ENCODE measurements around the gene CALHM3. TPM values are rescaled to one million over a fixed set of nuclear protein-coding genes. Genes with fewer than 3 reads are reported as not detected.
A peak's percentile ranks its signal among the peaks of the same experiment; 100 is the strongest.

CALHM3 gene
- total RNA-seq, 1 experiment from 2014 or later: 0.39 TPM

DNA sequence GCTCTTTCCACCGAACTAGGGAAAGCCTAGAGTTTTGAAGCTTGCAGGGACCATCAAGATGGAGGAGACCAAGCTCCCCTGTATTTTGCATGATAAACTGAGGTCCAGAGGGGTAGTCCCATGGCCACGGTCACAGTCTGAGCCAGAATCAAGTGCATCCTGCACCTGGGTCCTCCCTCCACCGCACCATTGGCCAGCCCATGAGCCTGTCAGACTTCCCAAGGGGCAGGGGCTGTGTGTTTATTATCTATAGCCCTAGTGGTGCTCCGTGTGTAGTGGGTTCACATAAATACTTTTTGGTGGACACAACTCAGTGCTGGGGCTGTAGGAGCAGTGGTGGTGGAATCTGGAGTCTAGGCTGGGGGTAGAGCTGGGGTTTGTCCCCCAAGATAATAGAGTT is 3.6 kb downstream of the CALHM3 start:
- no peak for DNase-seq (ENCODE audit: low read depth)

DNA sequence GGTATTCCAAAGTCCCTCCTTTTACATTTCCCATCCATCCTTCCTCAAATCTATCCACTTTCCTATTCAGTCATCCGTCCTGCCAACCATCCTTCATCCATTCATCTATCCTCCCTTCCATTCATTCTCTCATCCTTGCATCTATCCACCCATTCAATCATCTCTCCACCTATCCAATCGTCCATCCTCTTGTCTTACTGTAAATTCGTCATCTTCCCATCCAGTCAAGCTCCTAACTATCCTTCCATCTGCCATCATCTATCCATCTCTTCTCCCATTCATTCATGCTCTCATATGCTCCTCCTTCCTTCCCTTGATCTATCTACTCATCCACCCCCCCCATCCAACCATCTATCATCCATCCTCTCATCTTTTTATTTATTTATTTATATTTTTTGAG is 5.0 kb downstream of the CALHM3 start:
- DNase-seq (ENCODE audit: low read depth): no peak

DNA sequence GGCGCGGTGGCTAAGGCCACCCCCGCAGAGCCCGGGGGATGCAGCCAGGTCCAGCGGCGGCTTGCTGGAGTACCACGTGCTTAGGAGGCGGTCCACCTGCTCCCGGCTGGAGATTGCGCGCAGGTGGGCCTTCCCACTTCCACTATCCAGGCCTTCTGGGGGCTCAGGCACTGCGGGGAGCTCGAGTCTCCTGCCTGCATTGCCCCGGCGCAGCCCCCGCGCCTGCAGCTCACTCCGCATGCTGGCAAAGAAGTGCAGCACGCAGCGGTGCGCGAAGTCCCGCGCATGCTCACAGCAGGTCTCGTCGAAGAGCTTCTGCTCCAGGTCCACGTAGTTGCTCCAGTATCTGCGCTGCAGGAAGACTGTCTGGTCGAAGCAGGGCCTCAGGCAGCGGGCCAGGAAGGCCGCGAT is 5.8 kb downstream of the CALHM3 start:
- no peak for DNase-seq (ENCODE audit: low read depth)

DNA sequence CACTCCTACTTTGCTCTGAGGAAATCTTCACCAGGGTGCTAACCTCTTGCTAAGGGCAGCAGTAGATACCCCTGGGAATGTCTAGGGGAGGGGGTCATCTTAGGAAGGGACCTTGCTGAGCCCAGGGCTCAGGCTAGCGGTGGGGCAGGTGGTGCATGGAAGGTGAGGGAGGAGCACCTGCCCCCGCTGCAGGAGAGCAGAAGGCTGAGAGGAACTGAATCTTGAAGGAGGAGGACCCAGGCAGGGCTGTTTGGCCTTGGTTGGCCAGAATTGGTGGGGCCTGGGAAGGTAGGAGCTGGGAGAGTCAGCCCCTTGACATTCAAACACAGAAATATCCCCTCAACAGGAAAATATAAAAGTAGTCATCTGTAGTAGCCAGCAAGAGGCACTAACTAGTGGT is 7.0 kb downstream of the CALHM3 start:
- no peak for DNase-seq (ENCODE audit: low read depth)

DNA sequence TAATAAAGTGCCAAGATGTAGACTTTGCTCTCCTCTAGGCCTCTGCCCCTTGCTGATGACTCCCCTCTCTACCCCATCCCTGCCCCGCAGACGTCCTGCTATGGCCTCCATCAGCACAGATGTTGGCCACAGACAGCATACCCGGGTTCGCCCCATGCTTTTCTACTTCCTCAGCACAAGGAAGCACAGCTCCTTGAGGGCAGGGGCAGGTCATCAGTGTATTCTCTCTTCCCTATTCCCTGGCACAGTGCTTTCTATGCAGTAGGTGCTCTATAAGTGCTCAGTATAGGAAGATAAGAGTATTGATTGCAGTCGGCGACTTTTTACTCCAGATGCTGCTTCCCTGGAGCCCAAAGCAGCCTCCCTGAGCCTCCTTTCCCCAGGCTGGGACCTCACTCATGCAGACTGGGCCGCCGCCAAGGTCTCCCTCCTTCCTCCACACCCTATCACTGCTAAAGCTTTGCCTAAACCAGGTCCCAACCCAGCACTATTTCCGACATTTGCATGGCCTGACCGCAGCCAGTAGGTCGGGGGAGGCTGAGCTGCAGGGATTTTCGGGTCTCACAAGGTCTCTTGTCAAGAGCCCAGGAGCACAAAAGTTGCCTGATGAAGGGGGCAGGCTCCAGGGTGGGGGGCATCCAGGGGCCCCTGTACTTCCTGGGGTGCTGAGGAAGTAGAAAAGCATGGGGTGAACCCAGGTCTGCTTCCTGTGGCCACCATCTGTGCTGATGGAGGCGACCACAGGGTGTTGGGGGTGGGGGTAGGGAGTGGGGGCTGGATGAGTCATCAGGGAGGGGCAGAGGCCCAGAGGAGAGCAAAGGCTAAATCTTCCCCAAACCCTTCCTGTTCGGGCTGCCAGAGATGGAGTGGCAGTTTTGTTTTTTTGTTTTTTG is 8.0 kb downstream of the CALHM3 start:
- no peak for DNase-seq (ENCODE audit: low read depth)

DNA sequence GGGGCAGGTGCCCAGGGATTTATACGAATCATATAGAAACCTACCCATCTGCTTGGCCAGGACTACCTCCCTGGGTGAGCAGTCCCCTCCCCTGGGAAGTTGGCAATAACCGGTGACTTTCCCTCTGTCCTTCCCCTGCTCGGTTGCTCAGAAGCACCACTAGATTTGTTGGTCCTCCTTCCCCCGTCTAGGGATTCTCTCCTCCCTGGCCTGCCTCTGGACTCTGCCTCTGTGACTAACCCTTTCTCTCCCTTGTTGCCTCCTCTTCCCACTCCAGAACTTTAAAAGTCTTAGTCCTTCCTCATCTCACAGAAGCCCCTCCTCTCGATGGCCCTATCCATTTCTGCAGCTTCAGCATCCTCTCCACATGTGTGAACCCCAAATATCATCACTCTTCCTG is 9.8 kb downstream of the CALHM3 start:
- no peak for DNase-seq (ENCODE audit: low read depth)

DNA sequence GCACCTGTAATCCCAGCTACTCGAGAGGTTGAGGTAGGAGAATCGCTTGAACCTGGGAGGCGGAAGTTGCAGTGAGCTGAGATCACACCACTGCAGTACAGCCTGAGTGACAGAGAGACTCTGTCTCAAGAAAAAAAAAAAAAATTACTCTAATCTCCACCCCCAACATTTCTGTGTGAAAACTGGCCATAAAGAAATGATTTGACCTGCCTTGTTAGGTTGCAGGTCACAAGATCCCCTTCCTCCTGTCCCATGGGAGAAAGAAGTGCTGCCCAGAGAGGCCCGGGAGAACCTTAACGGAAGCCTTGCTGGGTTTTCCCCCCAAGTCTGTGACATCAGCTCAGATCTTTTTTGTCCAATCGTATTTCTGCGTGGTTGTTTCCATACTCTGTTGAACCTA is 11.6 kb downstream of the CALHM3 start:
- DNase-seq (ENCODE audit: low read depth): no peak

DNA sequence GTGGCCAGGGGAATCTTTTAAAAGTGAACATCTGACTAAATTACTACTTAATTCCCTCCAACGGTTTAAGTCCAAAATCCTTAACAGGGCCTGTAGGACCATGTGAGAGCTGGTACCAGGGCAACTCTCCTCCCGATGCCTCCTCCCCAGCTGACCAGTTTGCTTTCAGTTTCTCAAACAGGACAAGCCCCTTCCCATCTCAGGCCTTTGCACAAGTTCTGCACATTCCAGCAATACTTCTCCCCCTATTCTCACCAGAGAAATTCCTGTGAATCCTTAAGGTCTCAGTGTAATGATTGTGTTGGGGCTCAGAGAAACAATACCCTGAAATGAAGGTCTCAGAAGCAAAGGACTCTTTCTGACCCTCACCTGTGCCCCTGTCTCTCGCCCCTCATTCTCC is 12.3 kb downstream of the CALHM3 start:
- no peak for DNase-seq (ENCODE audit: low read depth)

DNA sequence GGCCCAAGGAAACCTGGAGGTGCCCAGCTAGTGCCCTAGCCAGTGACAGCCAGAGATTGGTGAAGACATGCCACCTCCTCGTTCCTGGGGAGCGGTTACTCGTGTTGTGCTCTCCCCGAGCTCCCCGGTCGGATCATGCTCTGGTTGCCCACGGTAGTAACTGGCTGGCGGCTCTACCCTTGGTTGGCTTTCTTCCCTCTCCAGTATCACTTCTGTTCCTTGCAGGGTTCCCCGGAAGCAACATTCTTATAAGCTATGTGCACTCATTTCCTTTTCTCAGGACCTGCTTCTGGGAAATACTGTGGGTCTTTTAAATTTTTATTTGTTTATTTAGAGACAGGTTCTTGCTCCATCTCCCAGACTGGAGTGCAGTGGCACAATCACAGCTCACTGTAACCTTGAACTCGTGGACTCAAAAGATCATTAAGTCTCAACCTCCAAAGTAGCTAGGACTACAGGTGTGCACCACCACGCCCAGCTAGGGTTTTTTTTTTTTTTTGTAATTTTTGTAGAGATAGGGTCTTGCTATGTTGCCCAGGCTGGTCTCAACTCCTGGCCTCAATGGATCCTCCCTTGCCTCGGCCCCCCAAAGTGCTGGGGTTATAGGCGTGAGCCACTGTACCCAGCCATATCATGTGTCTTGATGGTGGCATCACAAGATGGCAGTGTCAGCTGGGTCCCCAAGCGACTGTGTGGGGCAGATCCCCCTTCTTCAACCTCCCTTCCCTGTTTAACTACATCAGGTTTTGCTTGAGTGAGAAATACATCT is 13.4 kb downstream of the CALHM3 start:
- DNase-seq (ENCODE audit: low read depth): no peak

DNA sequence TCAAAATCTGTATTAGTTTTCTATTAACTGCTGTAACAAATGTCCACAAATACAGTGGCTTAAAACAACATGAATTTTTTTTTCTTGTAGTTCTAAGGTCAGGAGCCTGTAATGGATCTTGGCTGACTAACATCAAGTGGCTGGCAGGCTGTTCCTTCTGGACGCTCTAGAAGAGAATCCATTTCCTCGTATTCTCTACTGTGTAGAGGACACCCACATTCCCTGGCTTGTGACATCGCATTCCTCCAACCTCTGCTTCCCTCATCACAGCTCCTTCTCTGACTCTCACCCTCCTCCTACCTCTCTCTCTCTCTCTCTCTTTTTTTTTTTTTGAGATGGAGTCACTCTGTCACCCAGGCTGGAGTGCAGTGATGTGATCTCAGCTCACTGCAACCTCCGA is 15.5 kb downstream of the CALHM3 start:
- DNase-seq (ENCODE audit: low read depth): no peak

DNA sequence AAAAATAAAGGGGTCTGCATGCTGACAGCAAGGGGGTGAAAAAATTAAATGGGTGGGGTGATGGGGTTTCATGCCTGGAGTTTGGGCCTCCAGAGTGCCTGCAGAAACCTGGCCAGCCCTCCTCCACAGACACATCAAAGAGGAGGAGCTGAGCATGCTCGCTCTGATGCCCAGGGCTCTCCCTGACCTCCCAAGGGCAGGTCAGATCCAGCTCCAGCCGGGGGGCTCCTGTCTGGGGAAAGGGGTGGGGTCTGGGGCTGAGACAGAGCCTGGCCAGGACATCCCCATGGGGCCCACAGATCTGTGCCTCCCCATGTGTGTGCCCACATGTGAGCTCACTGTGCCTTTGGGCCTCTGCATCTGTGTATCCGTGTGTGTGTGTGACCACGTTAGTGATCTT is 19.4 kb downstream of the CALHM3 start:
- no peak for DNase-seq (ENCODE audit: low read depth)

DNA sequence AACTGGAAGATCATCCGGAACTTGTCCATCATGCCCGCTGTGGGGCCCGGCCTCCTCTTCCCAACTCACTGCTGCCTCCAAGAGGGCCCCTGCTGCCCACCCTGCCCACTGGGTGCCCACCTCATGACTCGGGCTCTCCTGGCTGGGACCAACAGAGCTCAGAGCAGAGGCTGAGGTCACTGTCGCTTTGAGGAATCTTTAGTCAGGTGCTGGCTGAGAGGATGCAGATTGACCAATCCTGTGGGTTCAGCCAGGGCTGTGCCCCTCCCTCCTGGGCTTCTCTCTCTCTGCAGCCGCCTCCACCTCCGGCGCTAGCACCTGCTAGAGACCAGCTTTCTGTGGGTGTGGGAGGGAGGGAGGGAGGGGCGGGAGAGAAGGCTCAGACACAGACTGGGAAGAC is 20.3 kb downstream of the CALHM3 start, which contains the start of gene CALHM1:
CALHM1 (minus strand) TSS at position 181 of the 400 bp plus-strand sequence; CDS start at position 32, 149 bp downstream.
- DNase-seq (ENCODE audit: low read depth): no peak

DNA sequence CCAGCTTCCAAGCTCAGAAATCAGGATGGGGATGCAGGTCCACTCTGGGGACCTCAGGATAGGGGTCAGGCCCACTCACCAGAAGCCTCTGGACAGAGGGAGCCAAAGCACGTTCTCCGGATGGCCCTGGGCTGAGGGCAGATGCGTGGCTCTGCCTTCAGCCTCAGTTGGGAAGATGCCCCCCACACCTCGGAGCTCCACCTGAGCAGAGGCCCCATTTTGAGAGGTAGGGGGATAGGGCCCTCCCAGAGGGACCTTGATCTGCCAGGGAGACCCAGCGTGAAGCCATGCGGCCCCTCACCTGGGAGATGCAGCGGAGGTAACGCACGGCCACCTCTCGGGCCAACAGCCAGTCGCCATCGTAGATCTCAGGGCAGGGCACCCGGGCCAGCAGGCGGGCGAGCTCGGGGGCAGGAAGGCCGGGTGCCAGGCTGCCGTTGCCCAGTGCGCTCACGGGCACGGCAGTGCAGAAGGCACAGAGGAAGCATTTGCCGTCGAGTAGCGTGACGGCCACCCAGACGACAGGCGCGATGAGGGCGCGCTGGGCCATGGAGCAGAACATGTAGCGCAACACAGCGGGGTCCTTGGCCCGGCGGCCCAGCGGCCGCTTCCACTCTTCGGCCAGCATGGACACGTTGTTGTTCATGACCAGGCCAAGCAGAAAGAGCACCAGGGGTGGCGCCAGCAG is 21.0 kb downstream of the CALHM3 start:
- no peak for DNase-seq (ENCODE audit: low read depth)

DNA sequence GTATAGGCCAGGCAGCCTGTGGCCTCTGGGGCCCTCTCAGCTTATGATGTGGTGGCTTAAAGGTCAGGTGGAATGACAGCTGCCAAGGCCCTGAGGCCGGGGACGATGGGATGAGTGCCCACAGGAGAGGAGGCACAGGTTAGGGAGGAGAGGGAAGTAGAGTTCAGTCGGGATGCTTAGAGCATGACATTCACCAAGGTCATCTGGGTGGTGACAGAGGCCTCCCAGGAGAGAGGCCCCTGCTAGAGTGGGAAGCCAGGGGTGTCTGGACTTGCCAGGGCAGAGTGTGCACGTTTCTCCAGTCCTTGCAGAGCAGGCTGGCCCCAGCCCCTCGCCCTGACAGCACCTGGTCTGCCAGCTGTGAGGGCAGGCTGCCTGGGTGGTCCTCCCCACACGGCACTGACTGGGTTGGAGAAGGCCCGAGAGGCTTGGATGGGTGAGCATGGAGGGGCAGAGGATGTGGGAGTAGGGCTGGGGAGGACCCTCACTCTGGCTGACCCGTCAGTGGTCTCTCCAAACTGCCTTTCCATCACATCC is 21.8 kb downstream of the CALHM3 start:
- DNase-seq (ENCODE audit: low read depth): no peak

DNA sequence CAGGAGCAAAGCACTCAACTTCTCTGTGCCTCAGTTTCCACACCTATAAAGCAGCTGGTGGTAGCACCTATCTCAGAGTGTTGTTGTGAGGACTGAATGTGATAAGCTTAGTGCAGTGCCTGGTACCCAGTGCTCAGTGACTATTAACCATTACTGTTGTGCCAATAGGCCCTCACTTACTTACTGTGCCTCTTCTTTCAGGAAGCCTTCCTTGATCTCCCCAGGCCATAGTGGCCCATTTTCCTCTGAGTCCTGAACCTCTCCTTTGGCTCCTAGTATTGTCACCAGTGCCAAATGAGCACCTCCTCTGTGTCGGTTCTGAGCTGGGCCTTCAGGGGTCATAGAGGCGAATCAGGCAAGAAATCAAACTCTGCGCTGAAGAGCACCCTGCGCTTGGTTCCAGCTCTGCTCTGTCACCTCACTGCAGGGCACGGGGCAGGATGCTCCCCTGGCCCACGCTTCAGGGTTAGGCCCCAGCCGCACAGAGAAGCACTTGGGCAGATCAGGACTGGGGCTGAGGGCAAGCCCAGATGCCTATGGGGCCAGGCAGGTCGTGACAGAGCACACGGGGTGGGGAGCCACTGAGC is 22.9 kb downstream of the CALHM3 start:
- no peak for DNase-seq (ENCODE audit: low read depth)

DNA sequence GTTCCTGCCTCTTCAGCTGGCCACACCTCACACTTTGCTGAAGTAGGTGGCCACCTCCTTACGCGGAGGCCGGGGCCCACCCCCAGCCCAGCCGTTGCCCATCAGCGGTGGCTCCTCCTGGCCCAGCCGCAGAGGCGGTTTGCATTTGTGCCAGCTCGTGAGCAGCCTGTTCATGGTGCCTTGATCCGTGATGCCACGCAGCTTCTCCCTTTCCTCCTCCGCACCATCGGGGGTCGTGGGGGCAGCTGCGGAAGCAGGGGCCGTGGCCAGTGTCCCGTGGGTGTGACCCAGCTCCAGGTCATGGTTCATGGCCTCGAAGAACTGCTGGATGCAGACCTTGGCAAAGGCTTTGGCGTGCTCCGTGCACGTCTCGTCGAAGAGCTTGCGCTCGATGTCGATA is 23.8 kb downstream of the CALHM3 start:
- no peak for DNase-seq (ENCODE audit: low read depth)

DNA sequence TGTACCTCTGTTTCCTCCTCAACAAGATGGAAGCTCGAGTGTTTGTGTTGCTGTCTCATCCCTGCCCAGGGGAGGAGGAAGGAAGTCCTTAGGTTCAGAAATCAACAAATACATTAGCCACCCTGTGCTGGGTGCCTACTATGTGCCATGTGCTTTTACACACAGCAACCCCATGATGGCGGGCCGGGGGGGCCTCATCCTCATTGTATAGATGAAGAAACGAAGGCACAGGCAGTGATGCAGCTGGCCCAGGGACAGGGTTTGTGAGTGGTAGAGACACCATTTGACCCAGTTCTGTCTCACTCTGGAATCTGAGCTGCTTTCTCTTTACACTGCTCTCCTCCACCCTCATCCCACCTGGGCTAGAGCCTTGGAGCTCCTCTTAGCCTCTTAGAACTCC is 25.0 kb downstream of the CALHM3 start:
- DNase-seq (ENCODE audit: low read depth): no peak

DNA sequence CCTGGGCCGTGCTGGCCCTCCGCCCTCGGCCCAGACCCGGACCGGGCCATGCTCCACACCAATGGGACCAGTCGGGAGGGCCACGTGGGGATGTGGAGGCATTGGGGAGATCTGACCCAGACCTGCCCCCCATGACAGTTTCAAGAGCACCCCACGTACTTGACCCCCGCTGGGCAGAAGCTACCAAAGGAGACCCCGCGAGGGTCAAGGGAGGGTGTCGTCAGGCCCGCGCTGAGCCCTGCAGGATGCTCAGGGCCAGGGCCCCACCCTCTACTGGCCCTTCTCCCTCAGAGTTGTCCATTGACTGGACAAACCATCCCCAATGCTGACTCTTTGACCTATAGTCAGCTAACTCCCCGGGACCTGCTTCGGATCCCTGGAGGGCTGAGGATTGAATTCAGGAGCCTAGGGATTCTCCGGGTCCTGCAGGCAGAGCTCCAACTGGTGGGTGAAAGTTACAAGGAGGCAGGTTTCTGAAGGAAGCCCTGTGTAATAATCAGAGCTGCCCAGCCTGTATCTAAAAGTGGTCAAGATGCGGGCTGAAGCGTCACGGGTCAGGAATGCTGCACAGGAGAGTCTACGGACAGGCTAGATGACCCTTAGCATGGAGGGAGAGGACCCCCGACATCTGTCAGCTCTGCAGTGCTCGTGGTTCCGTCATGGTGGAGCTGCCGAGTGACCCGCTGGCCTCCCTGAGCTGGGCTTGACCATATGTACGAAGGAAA is 26.4 kb downstream of the CALHM3 start:
- DNase-seq (ENCODE audit: low read depth): peak; percentile 35

DNA sequence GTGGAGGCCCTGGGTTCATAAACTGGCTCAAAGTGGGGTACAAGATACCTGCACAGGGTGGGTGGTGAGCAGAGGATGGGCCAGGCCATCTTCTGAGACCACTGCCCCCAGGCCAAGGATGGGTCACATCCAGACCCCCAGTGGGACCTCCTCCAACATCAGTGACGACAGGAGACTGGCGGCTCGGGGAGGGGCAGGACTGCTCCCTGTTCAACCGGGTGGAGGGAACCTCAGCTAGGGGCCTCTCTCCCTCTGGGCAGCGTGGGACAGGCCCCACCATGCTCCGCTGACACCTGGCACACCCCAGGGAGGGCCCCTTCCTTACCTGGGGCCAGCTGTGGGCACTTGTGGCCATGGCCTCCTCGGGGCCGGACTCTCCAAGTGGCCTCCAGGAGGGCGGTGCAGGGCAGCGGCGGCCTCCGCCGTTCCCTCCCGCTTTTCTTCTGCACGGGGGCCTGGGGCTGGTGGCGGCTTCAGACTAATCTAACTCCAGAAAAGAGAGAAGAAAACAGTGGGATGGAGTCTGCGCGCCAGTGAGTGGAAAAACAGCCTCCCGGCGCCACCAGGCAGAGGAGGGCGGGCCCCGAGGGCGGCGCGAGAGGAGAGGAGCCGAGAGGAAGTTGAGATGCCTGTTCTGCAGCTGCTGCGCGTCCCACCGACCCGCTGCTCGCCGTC is 27.1 kb downstream of the CALHM3 start, which contains the start of gene CALHM2:
CALHM2 (minus strand) TSS at position 540 of the 675 bp plus-strand sequence. CDS start 2,429 bp downstream, outside the sequence.
- peak; percentile 67 for DNase-seq (ENCODE audit: low read depth)

DNA sequence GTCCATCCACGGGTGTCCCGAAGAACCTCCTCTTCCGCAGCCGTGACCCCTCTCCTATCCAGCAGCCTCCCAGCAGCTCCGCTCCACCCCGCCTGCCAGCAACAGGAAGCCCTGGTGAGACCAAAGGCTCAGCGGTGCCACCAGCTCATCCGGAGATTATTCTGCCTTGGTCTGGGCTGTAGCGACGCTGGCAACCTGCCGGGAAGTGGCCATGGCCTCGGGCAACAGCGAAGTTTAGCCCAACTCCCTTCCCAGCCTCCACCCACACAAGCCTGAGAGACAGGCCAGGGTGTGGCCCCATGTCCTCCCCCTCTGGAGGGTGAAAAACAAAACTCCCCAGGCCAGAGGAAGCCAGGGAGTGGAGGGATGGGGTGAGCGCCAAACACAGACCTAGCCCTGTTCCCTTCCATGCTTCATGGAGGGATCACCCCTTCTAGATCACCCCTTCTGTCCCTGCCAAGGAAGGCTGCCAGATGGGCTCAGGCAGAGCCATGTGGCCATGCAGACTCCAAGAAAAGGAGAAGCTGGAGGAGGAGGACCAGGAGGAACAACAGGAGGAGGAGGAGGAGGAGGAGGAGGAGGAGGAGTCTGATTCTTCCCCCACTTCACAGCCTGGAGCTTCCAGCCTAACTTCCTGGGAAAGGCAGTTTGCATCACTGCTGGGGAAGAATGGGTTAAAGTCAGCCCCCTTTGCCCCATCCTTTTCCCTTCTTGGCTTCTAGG is 27.8 kb downstream of the CALHM3 start:
- peak; percentile 91 for DNase-seq (ENCODE audit: low read depth)
